ENCODE measurements around the gene MIA3.

Gene MIA3

DNA sequence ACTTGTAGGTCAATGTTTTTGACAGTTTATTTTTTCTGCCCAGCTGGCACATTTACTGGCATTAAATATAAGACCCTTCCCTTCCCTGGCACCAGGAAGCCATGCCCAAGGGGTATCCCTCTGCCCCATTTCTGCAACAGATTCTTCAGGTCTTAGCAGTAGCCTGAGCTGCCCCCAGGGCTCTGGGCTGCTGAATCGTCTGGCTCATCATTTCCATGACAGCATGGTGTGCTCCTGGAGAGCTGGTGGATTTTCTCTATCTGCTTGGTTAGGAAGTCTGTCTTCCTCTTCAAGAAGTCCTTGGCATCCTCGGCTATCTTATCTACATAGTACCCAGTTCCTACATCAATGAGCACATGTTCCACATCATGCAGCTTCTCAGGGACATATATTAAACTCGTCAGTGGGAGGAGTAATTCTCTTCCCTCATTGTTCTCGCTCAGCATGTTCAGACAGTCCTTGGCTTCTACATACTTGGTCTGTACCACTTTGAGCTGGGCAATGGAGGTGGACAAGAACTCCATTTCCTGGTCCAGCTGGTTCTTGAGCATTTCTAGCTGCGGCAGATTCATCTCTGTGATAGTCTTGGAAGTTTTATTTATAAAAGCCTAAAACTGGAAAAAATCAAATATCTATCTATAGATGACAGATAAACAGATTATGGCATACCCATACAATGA is 23.5 kb downstream of the MIA3 start:
- no peaks in the 10 kb centered on the region for H3K27me3 ChIP-seq (ENCODE audit: insufficient read depth, poor library complexity, severe bottlenecking)
- DNase-seq (ENCODE audit: low spot score) (no peak), ATAC-seq (ENCODE audit: low read depth) (no peak)
- H3K27ac ChIP-seq (ENCODE audit: poor library complexity, severe bottlenecking), result no peak overlapping the region
- no peaks in the 10 kb centered on the region for H3K4me1 ChIP-seq (ENCODE audit: insufficient read depth, poor library complexity, severe bottlenecking)
- TF ChIP-seq CTCF (IDR thresholded peaks at IDR 0.05; ENCODE audit: poor library complexity, severe bottlenecking), result no peak
- no peaks in the 10 kb centered on the region for H3K9me3 ChIP-seq (ENCODE audit: severe bottlenecking)
- H3K36me3 ChIP-seq (ENCODE audit: low read depth), result peaks cover 4% of the 10 kb centered on the region; the same call in 1 of the 2 replicates
- H3K4me3 ChIP-seq (ENCODE audit: severe bottlenecking), result no peak overlapping the region

DNA sequence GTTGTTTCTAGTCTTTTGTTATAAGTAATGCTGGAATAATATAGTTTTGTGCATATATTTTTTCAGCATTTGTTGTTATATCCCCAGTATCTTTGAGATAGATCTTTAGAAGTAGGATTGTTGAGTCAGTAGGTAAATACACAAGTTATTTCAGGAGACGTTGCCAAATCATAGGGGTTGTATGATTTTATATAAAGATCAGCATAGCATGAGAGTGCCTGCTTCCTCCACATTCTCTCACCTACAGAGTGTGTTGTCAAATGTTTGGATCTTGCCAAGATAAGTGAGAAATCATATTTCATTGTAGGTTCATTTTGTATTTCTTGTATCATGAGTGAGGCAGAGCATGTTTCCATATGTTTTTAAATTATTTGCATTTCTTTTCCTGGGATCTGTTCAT is 24.6 kb downstream of the MIA3 start:
- H3K36me3 ChIP-seq (ENCODE audit: low read depth), result peaks cover 13% of the 10 kb centered on the region
- no peaks in the 10 kb centered on the region for H3K9me3 ChIP-seq (ENCODE audit: severe bottlenecking)
- DNase-seq (ENCODE audit: low spot score) (no peak), ATAC-seq (ENCODE audit: low read depth) (no peak)
- TF ChIP-seq CTCF (IDR thresholded peaks at IDR 0.05; ENCODE audit: poor library complexity, severe bottlenecking), result no peak
- H3K4me3 ChIP-seq (ENCODE audit: severe bottlenecking), result no peak overlapping the region
- H3K27ac ChIP-seq (ENCODE audit: poor library complexity, severe bottlenecking), result no peak overlapping the region
- H3K4me1 ChIP-seq (ENCODE audit: insufficient read depth, poor library complexity, severe bottlenecking), result no peaks in the 10 kb centered on the region
- H3K27me3 ChIP-seq (ENCODE audit: insufficient read depth, poor library complexity, severe bottlenecking), result no peaks in the 10 kb centered on the region

DNA sequence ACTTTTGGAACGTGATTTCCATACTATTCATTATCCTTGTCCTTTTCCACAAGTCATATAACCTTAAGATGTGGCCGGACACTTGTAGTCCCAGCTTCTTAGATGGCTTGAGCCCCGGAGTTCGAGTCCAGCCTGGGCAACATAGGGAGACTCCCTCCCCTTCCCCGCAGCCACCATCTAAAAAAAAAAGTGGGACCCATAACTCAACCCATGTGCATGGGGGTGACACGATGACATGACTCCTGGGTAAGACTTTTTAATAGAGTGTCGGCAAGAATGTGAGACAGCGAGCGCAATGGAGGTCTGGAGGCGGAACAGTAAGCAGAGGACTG is 25.7 kb downstream of the MIA3 start:
- ATAC-seq (ENCODE audit: low read depth), result no peak
- peak overlapping the region; percentile 50 for H3K27ac ChIP-seq (ENCODE audit: poor library complexity, severe bottlenecking)
- H3K9me3 ChIP-seq (ENCODE audit: severe bottlenecking), result no peaks in the 10 kb centered on the region
- no peak for TF ChIP-seq CTCF (IDR thresholded peaks at IDR 0.05; ENCODE audit: poor library complexity, severe bottlenecking)
- peaks cover 13% of the 10 kb centered on the region for H3K36me3 ChIP-seq (ENCODE audit: low read depth)
- no peaks in the 10 kb centered on the region for H3K27me3 ChIP-seq (ENCODE audit: insufficient read depth, poor library complexity, severe bottlenecking)
- H3K4me1 ChIP-seq (ENCODE audit: insufficient read depth, poor library complexity, severe bottlenecking), result no peaks in the 10 kb centered on the region
- DNase-seq (ENCODE audit: low spot score), result no peak
- peak overlapping the region; percentile 68 for H3K4me3 ChIP-seq (ENCODE audit: severe bottlenecking)

DNA sequence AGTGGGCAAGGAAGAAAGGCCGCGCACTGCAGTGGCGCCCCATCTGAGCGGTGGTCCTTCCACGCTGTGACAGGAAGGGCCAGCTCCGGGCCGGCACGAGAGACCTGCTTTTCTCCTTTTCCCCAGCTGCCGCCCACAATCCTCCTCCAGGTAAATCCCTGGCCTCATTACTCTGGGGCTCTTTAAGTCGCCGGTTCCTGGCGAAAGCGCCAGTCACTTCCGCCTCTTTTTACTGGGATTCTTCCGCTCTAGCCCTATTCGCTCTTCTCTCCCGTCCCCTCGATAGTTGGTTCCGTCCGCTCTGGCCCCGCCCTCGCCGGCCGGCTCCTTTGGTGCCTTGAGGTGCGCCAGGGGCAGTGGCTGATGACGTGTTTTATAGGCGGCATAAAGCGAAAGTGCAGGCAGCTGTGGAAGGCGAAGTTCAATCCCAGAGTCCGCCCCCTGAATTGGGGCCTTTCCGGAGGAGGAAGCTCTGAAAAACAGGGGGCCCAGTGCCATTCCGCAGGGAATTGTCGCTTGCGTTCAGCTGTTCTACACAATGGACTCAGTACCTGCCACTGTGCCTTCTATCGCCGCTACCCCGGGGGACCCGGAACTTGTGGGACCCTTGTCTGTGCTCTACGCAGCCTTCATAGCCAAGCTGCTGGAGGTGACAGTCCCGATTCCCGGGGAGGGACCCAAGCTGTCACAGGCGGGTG is 26.2 kb downstream of the MIA3 start:
- ATAC-seq (ENCODE audit: low read depth) (peak; percentile 97), DNase-seq (ENCODE audit: low spot score) (peak; percentile 79)
- Histone ChIP-seq H3K4me1 (ENCODE audit: insufficient read depth, poor library complexity, severe bottlenecking) (no peaks in the 10 kb centered on the region), H3K27me3 (ENCODE audit: insufficient read depth, poor library complexity, severe bottlenecking) (no peaks in the 10 kb centered on the region), H3K36me3 (ENCODE audit: low read depth) (peaks cover 13% of the 10 kb centered on the region), H3K27ac (ENCODE audit: poor library complexity, severe bottlenecking) (peak overlapping the region; percentile 50), H3K4me3 (ENCODE audit: severe bottlenecking) (peak overlapping the region; percentile 68), H3K9me3 (ENCODE audit: severe bottlenecking) (no peaks in the 10 kb centered on the region)
- TF ChIP-seq CTCF (IDR thresholded peaks at IDR 0.05; ENCODE audit: poor library complexity, severe bottlenecking), result no peak

DNA sequence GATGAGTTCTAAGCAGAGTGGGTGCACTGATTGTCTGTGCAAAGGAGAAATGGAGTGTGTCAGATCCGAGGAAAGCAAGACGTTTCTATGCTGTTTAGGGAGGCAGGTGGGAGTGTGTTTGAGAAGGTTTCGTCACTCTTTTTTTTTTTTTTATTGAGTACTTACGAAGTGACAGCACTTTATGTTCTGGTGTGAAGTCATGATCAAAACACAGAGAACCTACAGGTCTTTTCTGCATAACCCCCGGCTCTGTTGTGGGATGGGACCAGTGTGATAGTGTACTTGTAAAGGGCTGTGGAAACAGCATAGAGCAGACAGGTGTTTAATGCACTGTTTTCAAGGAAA is 26.7 kb downstream of the MIA3 start:
- H3K36me3 ChIP-seq (ENCODE audit: low read depth), result peaks cover 13% of the 10 kb centered on the region
- peak overlapping the region; percentile 68 for H3K4me3 ChIP-seq (ENCODE audit: severe bottlenecking)
- ATAC-seq (ENCODE audit: low read depth), result no peak
- no peak for TF ChIP-seq CTCF (IDR thresholded peaks at IDR 0.05; ENCODE audit: poor library complexity, severe bottlenecking)
- DNase-seq (ENCODE audit: low spot score), result no peak
- no peaks in the 10 kb centered on the region for H3K27me3 ChIP-seq (ENCODE audit: insufficient read depth, poor library complexity, severe bottlenecking)
- no peaks in the 10 kb centered on the region for H3K4me1 ChIP-seq (ENCODE audit: insufficient read depth, poor library complexity, severe bottlenecking)
- H3K9me3 ChIP-seq (ENCODE audit: severe bottlenecking), result no peaks in the 10 kb centered on the region
- H3K27ac ChIP-seq (ENCODE audit: poor library complexity, severe bottlenecking), result no peak overlapping the region

All from RWPE2 (cell line).